K562 (cell line): ENCODE data around the gene KXD1. TPM values are rescaled to one million over a fixed set of nuclear protein-coding genes. Genes with fewer than 3 reads are reported as not detected.

Source experiments
- BCLAF1 ChIP-seq, 2 experiments: fragments of 450-650 bp in 1 of 2; IDR thresholded peaks; 2 replicates each; pipeline ENCODE4 v1.6.1; 2011 to 2017; ENCODE audit warnings: low read depth in 2 of 2, antibody characterized with exemption in 1 of 2, borderline replicate concordance in 1 of 2, low read length in 1 of 2, mild to moderate bottlenecking in 1 of 2, mixed read lengths in 1 of 2; ENCODE audit not compliant: control insufficient read depth in 1 of 2
- FOXP1 ChIP-seq: sonication (generic); formaldehyde crosslinking; IDR thresholded peaks from 2 replicates; pipeline ENCODE4 v1.8.0; 2022; ENCODE audit warnings: mild to moderate bottlenecking, missing genetic modification reagents
- IFI16 ChIP-seq: fragments of 250-450 bp; sonication (Bioruptor Pico); IDR thresholded peaks from 2 replicates; pipeline ENCODE4 v2.1.2; 2022; ENCODE audit warnings: mild to moderate bottlenecking, inconsistent platforms
- ILF3 ChIP-seq: fragments of 450-650 bp; IDR thresholded peaks from 2 replicates; pipeline ENCODE4 v1.6.1; 2018; ENCODE audit warnings: antibody characterized with exemption, mild to moderate bottlenecking, moderate library complexity, borderline replicate concordance
- KLF1 ChIP-seq: fragments of 450-650 bp; IDR thresholded peaks from 2 replicates; pipeline ENCODE4 v1.6.1; 2016; ENCODE audit warnings: missing genetic modification characterization, missing compliant biosample characterization
- KLF6 ChIP-seq: fragments of 250-450 bp; sonication (Bioruptor Pico); IDR thresholded peaks from 2 replicates; pipeline ENCODE4 v1.4.0; 2020; ENCODE audit warnings: mild to moderate bottlenecking, moderate library complexity, borderline replicate concordance
- PPARD ChIP-seq: fragments of 250-450 bp; sonication (Bioruptor Pico); IDR thresholded peaks from 2 replicates; pipeline ENCODE4 v1.8.0; 2022; ENCODE audit warnings: inconsistent platforms, mild to moderate bottlenecking, moderate library complexity
- RBFOX2 ChIP-seq: fragments of 200-400 bp; formaldehyde crosslinking; IDR thresholded peaks from 2 replicates; pipeline ENCODE4 v1.6.1; 2017; ENCODE audit warnings: low read depth, mild to moderate bottlenecking, low read length, moderate library complexity
- SETDB1 ChIP-seq: IDR thresholded peaks from one replicate; pipeline ENCODE4 v1.6.1; 2012; ENCODE audit warnings: low read length, control low read depth, inconsistent platforms
- TFAM ChIP-seq: fragments of 250-450 bp; sonication (Bioruptor Pico); conservative IDR thresholded peaks from 2 replicates; pipeline ENCODE4 v1.5.0; 2021; ENCODE audit warnings: mild to moderate bottlenecking, moderate library complexity
- ZC3H4 ChIP-seq: sonication (generic); formaldehyde crosslinking; IDR thresholded peaks from 2 replicates; pipeline ENCODE4 v1.9.0; 2021; ENCODE audit warnings: missing genetic modification reagents, borderline replicate concordance
- ZNF232 ChIP-seq: sonication (generic); formaldehyde crosslinking; IDR thresholded peaks from 2 replicates; pipeline ENCODE4 v1.8.0; 2022; ENCODE audit warnings: mild to moderate bottlenecking, missing genetic modification reagents
- ZNF449 ChIP-seq: fragments of 250-450 bp; sonication (Bioruptor Pico); IDR thresholded peaks from 2 replicates; pipeline ENCODE4 v1.8.0; 2022; ENCODE audit warnings: moderate library complexity, mild to moderate bottlenecking, inconsistent platforms
- ZNF699 ChIP-seq: fragments of 250-450 bp; sonication (Bioruptor Pico); IDR thresholded peaks from 2 replicates; pipeline ENCODE4 v1.8.0; 2021; ENCODE audit warnings: mild to moderate bottlenecking, moderate library complexity; ENCODE audit not compliant: insufficient replicate concordance
- polyA plus RNA-seq, 8 experiments: library from polyadenylated mRNA; depleted of rRNA in 4 of 8; stranded (reverse) in 5 of 8; unstranded in 3 of 8; fragments of >200 nt; fragmentation: Nextera tagmentation in 2 of 8; fragmentation: Illumina TruSeq in 1 of 8; extraction: Ambion mirVana in 2 of 8; extraction: Trizol in 1 of 8; gene quantifications; 2 replicates each; pipeline versions ENCODE4 v1.2.1 to v1.2.3, GENCODE V29; 2011 to 2014; ENCODE audit warnings: inconsistent platforms in 1 of 8, missing spikeins in 1 of 8
- total RNA-seq, 7 experiments: library from RNA; depleted of rRNA in 6 of 7; stranded (reverse); fragments of >200 nt in 6 of 7; fragmentation: Illumina TruSeq in 2 of 7; extraction: Trizol in 2 of 7; gene quantifications; 2 replicates each; pipeline versions ENCODE4 v1.2.1 to v1.2.3, GENCODE V29; 2011 to 2021; ENCODE audit warnings: low replicate concordance in 1 of 7
- TF ChIP-seq, protein P1 (sequence below): sonication (generic); formaldehyde crosslinking; IDR thresholded peaks from 2 replicates; pipeline ENCODE4 v1.8.0; 2022; ENCODE audit warnings: mild to moderate bottlenecking, missing genetic modification reagents
- TF ChIP-seq, protein P2 (sequence below), 2 experiments: fragments of 450-650 bp; IDR thresholded peaks; 2 replicates each; pipeline ENCODE4 v1.6.1; 2016
- TF ChIP-seq, protein P3 (sequence below): fragments of 250-450 bp; sonication (Bioruptor Pico); IDR thresholded peaks from 2 replicates; pipeline ENCODE4 v1.5.0; 2021

Gene KXD1
- total and polyA plus RNA-seq, 9 of the 15 experiments (the other 6 are each of a cell fraction or from before 2014, with no cell fraction given), result 21.9 to 210 (median 118) TPM

GRCh38 chr19:18589380-18590272 is 32.0 kb downstream of the KXD1 start (continued):
- TF ChIP-seq PPARD (CRISPR knock-in tag) (no peak), ZC3H4 (CRISPR knock-in tag) (no peak), IFI16 (CRISPR knock-in tag) (no peak), TFAM (no peak), BCLAF1 (IDR thresholded peaks at IDR 0.05; ENCODE audit: borderline replicate concordance in 1 of 2, control insufficient read depth in 1 of 2, low read depth in 2 of 2, low read length in 1 of 2) (0 out of 4 replicates have a peak, but pooled peaks of 1 of the 2 experiments have one; percentile 24), ZNF232 (CRISPR knock-in tag) (no peak; the same call in 1 of the 2 replicates), SETDB1 (no peak), ZNF449 (CRISPR knock-in tag) (no peak), FOXP1 (CRISPR knock-in tag) (0 out of 2 replicates have a peak, but pooled peaks have one; percentile 58), RBFOX2 (peak; percentile 68), KLF6 (no peak), ILF3 (no peak), ZNF699 (CRISPR knock-in tag) (no peak), KLF1 (peak; percentile 45; the same call in 1 of the 2 replicates)
- TF ChIP-seq, protein P1, sequence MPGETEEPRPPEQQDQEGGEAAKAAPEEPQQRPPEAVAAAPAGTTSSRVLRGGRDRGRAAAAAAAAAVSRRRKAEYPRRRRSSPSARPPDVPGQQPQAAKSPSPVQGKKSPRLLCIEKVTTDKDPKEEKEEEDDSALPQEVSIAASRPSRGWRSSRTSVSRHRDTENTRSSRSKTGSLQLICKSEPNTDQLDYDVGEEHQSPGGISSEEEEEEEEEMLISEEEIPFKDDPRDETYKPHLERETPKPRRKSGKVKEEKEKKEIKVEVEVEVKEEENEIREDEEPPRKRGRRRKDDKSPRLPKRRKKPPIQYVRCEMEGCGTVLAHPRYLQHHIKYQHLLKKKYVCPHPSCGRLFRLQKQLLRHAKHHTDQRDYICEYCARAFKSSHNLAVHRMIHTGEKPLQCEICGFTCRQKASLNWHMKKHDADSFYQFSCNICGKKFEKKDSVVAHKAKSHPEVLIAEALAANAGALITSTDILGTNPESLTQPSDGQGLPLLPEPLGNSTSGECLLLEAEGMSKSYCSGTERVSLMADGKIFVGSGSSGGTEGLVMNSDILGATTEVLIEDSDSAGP (CRISPR knock-in tag), result no peak
- TF ChIP-seq, protein P2, sequence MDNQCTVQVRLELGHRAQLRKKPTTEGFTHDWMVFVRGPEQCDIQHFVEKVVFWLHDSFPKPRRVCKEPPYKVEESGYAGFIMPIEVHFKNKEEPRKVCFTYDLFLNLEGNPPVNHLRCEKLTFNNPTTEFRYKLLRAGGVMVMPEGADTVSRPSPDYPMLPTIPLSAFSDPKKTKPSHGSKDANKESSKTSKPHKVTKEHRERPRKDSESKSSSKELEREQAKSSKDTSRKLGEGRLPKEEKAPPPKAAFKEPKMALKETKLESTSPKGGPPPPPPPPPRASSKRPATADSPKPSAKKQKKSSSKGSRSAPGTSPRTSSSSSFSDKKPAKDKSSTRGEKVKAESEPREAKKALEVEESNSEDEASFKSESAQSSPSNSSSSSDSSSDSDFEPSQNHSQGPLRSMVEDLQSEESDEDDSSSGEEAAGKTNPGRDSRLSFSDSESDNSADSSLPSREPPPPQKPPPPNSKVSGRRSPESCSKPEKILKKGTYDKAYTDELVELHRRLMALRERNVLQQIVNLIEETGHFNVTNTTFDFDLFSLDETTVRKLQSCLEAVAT (IDR thresholded peaks at IDR 0.05), result peak in 1 of 2 experiments; percentile 92; a peak in 1 of 4 replicates
- TF ChIP-seq, protein P3, sequence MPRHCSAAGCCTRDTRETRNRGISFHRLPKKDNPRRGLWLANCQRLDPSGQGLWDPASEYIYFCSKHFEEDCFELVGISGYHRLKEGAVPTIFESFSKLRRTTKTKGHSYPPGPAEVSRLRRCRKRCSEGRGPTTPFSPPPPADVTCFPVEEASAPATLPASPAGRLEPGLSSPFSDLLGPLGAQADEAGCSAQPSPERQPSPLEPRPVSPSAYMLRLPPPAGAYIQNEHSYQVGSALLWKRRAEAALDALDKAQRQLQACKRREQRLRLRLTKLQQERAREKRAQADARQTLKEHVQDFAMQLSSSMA (CRISPR knock-in tag), result no peak
